ENCODE measurements around the gene HECTD2.

DNA sequence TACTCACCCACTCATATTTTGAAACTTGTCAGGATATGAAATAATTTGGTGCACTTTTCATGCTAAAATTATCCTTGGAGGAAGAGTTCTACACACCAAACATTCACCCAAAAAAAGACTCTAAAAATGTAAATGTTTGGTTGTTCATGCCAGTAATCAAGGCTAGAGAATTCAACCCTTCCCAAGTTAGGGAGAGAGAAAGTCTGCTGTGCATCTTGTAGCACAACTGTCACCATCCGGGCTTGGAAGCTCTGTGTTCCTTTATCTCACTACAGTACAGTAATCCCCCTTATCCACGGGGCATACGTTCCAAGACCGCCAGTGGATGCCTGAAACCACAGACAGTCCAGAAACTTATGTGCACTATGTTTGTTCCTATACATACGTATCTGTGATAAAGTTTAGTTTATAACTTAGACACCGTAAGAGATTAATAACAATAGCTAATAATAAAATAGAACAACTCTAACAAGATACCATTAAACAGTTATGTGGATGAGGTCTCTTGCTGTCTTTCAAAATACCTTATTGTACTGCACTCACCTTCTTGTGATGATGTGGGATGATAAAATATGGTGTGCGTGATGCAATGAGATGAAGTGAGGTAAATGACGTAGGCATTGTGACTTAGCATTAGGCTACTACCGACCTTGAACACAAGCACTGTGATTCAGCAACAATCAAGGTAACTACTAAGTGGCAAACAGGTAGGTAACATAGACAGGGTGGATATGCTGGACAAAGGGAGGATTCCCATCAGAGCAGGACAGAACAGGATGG lies 24.6 kb upstream of the HECTD2 start:
- TF ChIP-seq, protein P1, sequence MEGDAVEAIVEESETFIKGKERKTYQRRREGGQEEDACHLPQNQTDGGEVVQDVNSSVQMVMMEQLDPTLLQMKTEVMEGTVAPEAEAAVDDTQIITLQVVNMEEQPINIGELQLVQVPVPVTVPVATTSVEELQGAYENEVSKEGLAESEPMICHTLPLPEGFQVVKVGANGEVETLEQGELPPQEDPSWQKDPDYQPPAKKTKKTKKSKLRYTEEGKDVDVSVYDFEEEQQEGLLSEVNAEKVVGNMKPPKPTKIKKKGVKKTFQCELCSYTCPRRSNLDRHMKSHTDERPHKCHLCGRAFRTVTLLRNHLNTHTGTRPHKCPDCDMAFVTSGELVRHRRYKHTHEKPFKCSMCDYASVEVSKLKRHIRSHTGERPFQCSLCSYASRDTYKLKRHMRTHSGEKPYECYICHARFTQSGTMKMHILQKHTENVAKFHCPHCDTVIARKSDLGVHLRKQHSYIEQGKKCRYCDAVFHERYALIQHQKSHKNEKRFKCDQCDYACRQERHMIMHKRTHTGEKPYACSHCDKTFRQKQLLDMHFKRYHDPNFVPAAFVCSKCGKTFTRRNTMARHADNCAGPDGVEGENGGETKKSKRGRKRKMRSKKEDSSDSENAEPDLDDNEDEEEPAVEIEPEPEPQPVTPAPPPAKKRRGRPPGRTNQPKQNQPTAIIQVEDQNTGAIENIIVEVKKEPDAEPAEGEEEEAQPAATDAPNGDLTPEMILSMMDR (conservative IDR thresholded peaks at IDR 0.05), result no peak
- no peak for TF ChIP-seq ZFX (IDR thresholded peaks at IDR 0.05)
